PC-3 (cell line): ENCODE data around the gene VPS36. TPM values are rescaled to one million over a fixed set of nuclear protein-coding genes. Genes with fewer than 3 reads are reported as not detected.

ENCODE experiments used
- ATAC-seq: fragments of 200-7000 bp; cut with Tn5 transposase; 2 replicates; pipeline ENCODE4 v1.9.1; 2020; ENCODE audit warnings: mild to moderate bottlenecking, moderate library complexity
- BruUV-seq: library from RNA; stranded (reverse); fragments of 400-500 nt; replicated peaks from 2 replicates; lab custom pipeline; 2021; lab: Mats Ljungman, UMichigan
- CTCF ChIA-PET: fragments of 300-600 bp; sonication (Branson Sonifier 250); formaldehyde crosslinking; loops from one replicate; lab custom pipeline; 2022; ENCODE audit warnings: antibody characterized with exemption; lab: Charles Lee
- POLR2A ChIA-PET: fragments of 300-600 bp; sonication (Branson Sonifier 250); formaldehyde crosslinking; loops from one replicate; lab custom pipeline; 2022; ENCODE audit warnings: antibody characterized with exemption; ENCODE audit not compliant: unreplicated experiment; lab: Charles Lee
- DNase-seq: peaks from one replicate; pipeline ENCODE4 v3.0.0-alpha.2; 2015
- H2AFZ ChIP-seq: fragments of 300-600 bp; sonication (generic); 2 replicates; pipeline ENCODE4 v1.6.0; 2016; ENCODE audit warnings: antibody characterized with exemption, low read length
- H3F3A ChIP-seq: fragments of 300-600 bp; sonication (generic); one replicate; pipeline ENCODE4 v1.6.0; 2017; ENCODE audit warnings: antibody characterized with exemption, low read length, control low read depth, mild to moderate bottlenecking; ENCODE audit not compliant: unreplicated experiment
- H3K27ac ChIP-seq: fragments of 300-600 bp; sonication (generic); 2 replicates; pipeline ENCODE4 v1.5.1; 2016; ENCODE audit warnings: mild to moderate bottlenecking, low read length
- H3K27me3 ChIP-seq: fragments of 300-600 bp; sonication (generic); 2 replicates; pipeline ENCODE4 v1.6.1; 2016; ENCODE audit warnings: low read length, mixed read lengths
- H3K36me3 ChIP-seq: fragments of 300-600 bp; sonication (generic); 2 replicates; pipeline ENCODE4 v1.6.1; 2016; ENCODE audit warnings: low read depth, mixed run types, low read length, mixed read lengths
- H3K4me1 ChIP-seq: fragments of 300-600 bp; sonication (generic); 2 replicates; pipeline ENCODE4 v1.5.1; 2016; ENCODE audit warnings: low read length; ENCODE audit not compliant: insufficient read depth
- H3K4me2 ChIP-seq: fragments of 300-600 bp; sonication (generic); 2 replicates; pipeline ENCODE4 v1.6.0; 2016; ENCODE audit warnings: low read length
- H3K4me3 ChIP-seq: fragments of 300-600 bp; sonication (generic); 2 replicates; pipeline ENCODE4 v1.5.1; 2016; ENCODE audit warnings: mild to moderate bottlenecking, low read length, mixed read lengths
- H3K79me2 ChIP-seq: fragments of 300-600 bp; sonication (generic); 2 replicates; pipeline ENCODE4 v1.6.1; 2017; ENCODE audit warnings: low read length, mixed read lengths
- H3K9ac ChIP-seq: fragments of 300-600 bp; sonication (generic); 2 replicates; pipeline ENCODE4 v1.6.0; 2016; ENCODE audit warnings: mild to moderate bottlenecking, low read length
- H3K9me2 ChIP-seq: fragments of 300-600 bp; sonication (generic); replicated peaks from 2 replicates; pipeline ENCODE4 v1.6.1; 2016; ENCODE audit warnings: mixed run types, low read length, mixed read lengths
- H3K9me3 ChIP-seq: fragments of 300-600 bp; sonication (generic); 2 replicates; pipeline ENCODE4 v1.6.1; 2016; ENCODE audit warnings: low read length, mixed read lengths
- H4K20me1 ChIP-seq: fragments of 300-600 bp; sonication (generic); 2 replicates; pipeline ENCODE4 v1.6.1; 2016; ENCODE audit warnings: low read length, mixed read lengths
- EZH2 ChIP-seq: fragments of 300-600 bp; sonication (generic); IDR thresholded peaks from one replicate; pipeline ENCODE4 v1.6.1; 2017; ENCODE audit warnings: antibody characterized with exemption, mild to moderate bottlenecking, low read length; ENCODE audit not compliant: unreplicated experiment
- EZH2phosphoT487 ChIP-seq: fragments of 300-600 bp; sonication (generic); IDR thresholded peaks from 2 replicates; pipeline ENCODE4 v1.6.1; 2018; ENCODE audit warnings: mild to moderate bottlenecking, antibody characterized with exemption, low read length, borderline replicate concordance
- intact Hi-C: fragments of 100-400 bp; cut with micrococcal nuclease; formaldehyde crosslinking; loops from 2 replicates; pipeline ENCODE4 v1.9.0; 2023
- total RNA-seq: library from RNA; depleted of rRNA; stranded (reverse); fragments of >200 nt; gene quantifications from 2 replicates; pipeline ENCODE4 v1.2.3, GENCODE V29; 2014
- TF ChIP-seq, protein P1 (sequence below): fragments of 300-600 bp; sonication (generic); conservative IDR thresholded peaks from 2 replicates; pipeline ENCODE4 v1.5.1; 2017; ENCODE audit warnings: antibody characterized with exemption, low read depth, mild to moderate bottlenecking, low read length

Gene VPS36
- total RNA-seq, 1 experiment from 2014 or later: 10.1 TPM

DNA sequence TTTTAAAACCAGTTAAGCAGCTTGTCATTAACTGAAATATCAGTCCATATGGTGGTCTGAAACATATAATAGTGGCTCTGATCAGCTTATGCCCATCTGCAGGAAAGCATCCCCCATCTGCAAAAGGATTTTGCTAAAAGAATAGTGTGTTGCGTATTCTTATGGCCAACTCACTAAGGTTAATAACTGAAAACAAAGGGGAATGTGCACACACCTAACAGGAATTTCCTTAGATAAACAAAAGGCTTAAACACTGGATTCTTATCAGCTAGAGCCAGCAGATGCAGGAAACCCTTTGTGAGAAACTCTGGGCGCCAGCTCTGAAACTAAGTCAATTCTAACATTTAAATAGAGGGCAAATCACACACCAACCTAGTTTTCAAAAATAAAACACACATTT is 22.1 kb downstream of the VPS36 start:
- no peaks in the 10 kb centered on the region for H3K9me2 ChIP-seq
- POLR2A ChIA-PET: no interaction called here
- DNase-seq: peak; percentile 22
- intact Hi-C loops: no loop called here
- no peaks in the 10 kb centered on the region for H3K79me2 ChIP-seq
- ATAC-seq: peak; percentile 72
- TF ChIP-seq, protein P1, sequence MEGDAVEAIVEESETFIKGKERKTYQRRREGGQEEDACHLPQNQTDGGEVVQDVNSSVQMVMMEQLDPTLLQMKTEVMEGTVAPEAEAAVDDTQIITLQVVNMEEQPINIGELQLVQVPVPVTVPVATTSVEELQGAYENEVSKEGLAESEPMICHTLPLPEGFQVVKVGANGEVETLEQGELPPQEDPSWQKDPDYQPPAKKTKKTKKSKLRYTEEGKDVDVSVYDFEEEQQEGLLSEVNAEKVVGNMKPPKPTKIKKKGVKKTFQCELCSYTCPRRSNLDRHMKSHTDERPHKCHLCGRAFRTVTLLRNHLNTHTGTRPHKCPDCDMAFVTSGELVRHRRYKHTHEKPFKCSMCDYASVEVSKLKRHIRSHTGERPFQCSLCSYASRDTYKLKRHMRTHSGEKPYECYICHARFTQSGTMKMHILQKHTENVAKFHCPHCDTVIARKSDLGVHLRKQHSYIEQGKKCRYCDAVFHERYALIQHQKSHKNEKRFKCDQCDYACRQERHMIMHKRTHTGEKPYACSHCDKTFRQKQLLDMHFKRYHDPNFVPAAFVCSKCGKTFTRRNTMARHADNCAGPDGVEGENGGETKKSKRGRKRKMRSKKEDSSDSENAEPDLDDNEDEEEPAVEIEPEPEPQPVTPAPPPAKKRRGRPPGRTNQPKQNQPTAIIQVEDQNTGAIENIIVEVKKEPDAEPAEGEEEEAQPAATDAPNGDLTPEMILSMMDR: no peak
- no peak for TF ChIP-seq EZH2phosphoT487
- TF ChIP-seq EZH2: no peak
- no TSS peak for BruUV-seq
- H3K4me2 ChIP-seq: no peak overlapping the region
- CTCF ChIA-PET: interaction anchor here (0.6 to 1.4 kb wide), 2 partner anchors 21 to 23 kb away, joined by 3 to 5 read pairs; no protein-coding TSS in a partner anchor
- peaks cover 5% of the 10 kb centered on the region; the same call in 1 of the 2 replicates for H3K36me3 ChIP-seq
- H3K4me1 ChIP-seq: no peaks in the 10 kb centered on the region; the same call in 1 of the 2 replicates
- no peak overlapping the region for H3K4me3 ChIP-seq
- H3K27ac ChIP-seq: no peak overlapping the region
- H3K9ac ChIP-seq: no peak overlapping the region
- H3F3A ChIP-seq: no peaks in the 10 kb centered on the region
- H3K9me3 ChIP-seq: no peaks in the 10 kb centered on the region
- no peaks in the 10 kb centered on the region for H4K20me1 ChIP-seq
- H2AFZ ChIP-seq: no peak overlapping the region
- H3K27me3 ChIP-seq: no peaks in the 10 kb centered on the region

DNA sequence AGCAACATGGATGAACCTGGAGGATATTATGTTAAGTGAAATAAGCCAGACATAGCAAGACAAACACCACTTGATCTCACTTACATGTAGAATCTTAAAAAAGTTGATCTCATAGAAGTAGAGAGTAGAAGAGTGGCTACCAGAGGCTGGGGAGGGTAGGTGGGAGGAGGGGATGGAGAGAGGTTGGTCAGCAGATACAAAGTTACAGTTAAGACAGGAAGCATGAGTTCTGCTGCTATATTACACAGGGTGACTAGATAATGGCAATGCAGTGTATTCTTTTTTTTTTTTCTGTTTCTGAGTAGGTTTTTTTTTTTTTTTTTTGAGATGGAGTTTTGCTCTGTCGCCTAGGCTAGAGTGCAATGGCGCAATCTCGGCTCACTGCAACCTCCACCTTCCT is 29.2 kb downstream of the VPS36 start:
- Histone ChIP-seq H3K4me1 (no peaks in the 10 kb centered on the region), H3K36me3 (no peaks in the 10 kb centered on the region), H3K27ac (no peak overlapping the region), H3K79me2 (no peaks in the 10 kb centered on the region), H3K9me2 (no peaks in the 10 kb centered on the region), H4K20me1 (no peaks in the 10 kb centered on the region), H3K9ac (no peak overlapping the region), H3F3A (no peaks in the 10 kb centered on the region), H3K4me2 (no peak overlapping the region), H3K9me3 (no peaks in the 10 kb centered on the region), H3K27me3 (no peaks in the 10 kb centered on the region), H3K4me3 (no peak overlapping the region), H2AFZ (no peak overlapping the region)
- DNase-seq (no peak), ATAC-seq (no peak)
- BruUV-seq: no TSS peak
- TF ChIP-seq EZH2phosphoT487: no peak
- ChIA-PET POLR2A (no interaction called here), CTCF (no interaction called here)
- intact Hi-C loops: no loop called here

DNA sequence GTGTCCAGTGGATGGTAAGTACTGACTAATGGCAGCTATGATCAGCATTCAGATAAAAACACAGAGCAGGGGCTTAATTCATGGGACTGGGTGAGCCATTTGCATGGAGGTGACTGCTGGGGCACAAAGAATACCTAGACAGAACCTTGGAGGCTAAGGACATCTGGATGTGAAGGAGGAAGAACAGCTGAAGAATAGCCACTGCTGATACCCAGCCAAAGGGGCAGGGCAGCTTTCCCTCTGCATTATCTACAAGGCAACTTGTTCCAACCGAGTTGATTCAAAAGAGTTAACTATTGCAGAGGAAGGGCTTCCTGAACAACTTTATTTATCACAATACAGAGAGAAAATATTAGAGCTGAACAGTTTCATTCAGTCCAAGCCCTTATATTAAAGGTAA is 31.4 kb downstream of the VPS36 start:
- H3K79me2 ChIP-seq: no peaks in the 10 kb centered on the region
- no peak overlapping the region for H3K4me3 ChIP-seq
- H3K9me2 ChIP-seq: no peaks in the 10 kb centered on the region
- H2AFZ ChIP-seq: no peak overlapping the region
- TF ChIP-seq, protein P1: no peak
- TF ChIP-seq EZH2 (no peak), EZH2phosphoT487 (no peak)
- ATAC-seq (no peak), DNase-seq (no peak)
- no peaks in the 10 kb centered on the region for H3K27me3 ChIP-seq
- no peak overlapping the region for H3K4me2 ChIP-seq
- ChIA-PET POLR2A (no interaction called here), CTCF (no interaction called here)
- H3K4me1 ChIP-seq: no peaks in the 10 kb centered on the region
- intact Hi-C loops: no loop called here
- no peak overlapping the region for H3K27ac ChIP-seq
- no peak overlapping the region for H3K9ac ChIP-seq
- BruUV-seq: no TSS peak
- no peaks in the 10 kb centered on the region for H3K36me3 ChIP-seq
- no peaks in the 10 kb centered on the region for H3F3A ChIP-seq
- H4K20me1 ChIP-seq: no peaks in the 10 kb centered on the region
- no peaks in the 10 kb centered on the region for H3K9me3 ChIP-seq
